Measurements from ENCODE around the gene EXOC3L1. TPM values are rescaled to one million over a fixed set of nuclear protein-coding genes. Genes with fewer than 3 reads are reported as not detected.

EXOC3L1 gene
- total and polyA plus RNA-seq, 2 of the 13 experiments (the other 11 are each of a cell fraction or from before 2014, with no cell fraction given) = 0.12 TPM; not detected in 1

DNA sequence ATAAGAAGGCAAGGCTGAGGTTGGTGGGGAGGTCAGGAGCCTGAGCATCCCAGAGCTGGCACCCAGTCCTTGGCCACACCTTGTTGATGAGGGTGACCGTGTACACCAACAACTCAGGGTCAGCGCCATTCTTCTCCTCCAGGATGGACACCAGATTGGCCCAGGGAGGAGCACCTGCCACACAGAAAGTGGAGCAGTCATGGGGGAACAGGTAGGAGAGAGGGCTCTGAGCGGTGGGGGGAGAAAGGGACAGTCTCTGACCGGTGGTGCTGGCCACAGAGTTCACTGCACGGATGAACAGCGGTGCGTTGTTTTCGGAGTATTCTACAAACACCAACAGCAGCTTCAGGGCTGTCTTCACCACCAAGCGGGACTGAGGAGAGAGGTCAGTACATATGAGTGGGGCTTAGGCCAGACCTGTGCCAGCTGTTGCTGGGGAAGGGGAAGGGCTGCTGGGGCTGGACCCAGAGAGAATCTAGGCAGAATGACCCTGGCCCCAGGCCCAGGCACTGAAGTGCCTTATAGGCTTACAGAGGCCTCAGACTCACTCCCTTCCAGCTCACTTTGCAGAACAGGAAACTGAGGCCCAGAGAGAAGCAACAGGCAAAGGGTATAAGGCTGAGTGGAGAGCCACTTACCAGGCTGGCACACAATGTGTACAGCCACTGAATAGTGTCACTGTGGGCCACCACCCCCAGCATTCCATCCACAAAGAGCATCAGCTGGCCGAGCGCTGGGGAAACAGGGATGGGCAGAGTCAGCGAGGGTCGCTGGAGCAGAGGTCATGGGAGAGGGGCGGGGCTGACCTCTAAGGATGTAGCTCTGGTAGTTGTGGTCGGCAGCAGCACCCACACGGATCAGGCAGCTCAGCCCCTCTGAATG is 47.7 kb upstream of the EXOC3L1 start:
- ChIA-PET POLR2A (interaction anchor here (0.6 to 1.4 kb wide), 3 partner anchors 10 to 30 kb away, joined by 3 to 4 read pairs (median 3); partner anchors contain the start of genes FHOD1 and TMEM208), CTCF (ENCODE audit: low intra/inter-chr PET ratio, low total read pairs) (no interaction called here)
- H2AFZ ChIP-seq (ENCODE audit: low read length) = no peak overlapping the region
- H3K36me3 ChIP-seq (replicated peaks in 1 of 2; ENCODE audit: control insufficient read depth in 1 of 2, insufficient read depth in 2 of 2, low read length in 2 of 2) = peaks cover 30 to 45% of the 10 kb centered on the region in 2 experiments
- WGBS (ENCODE audit: low lambda C conversion rate) = 89% methylated on average over 12 of the region's 16 CpGs
- no peaks in the 10 kb centered on the region for H3K79me2 ChIP-seq (ENCODE audit: insufficient read depth, low read length)
- DNase-seq (ENCODE audit: low spot score) (no peak), FAIRE-seq (no peak), ATAC-seq (no peak)
- H3K9ac ChIP-seq (ENCODE audit: insufficient read depth, low read depth, low read length) = no peak overlapping the region
- no peak overlapping the region for H3K27ac ChIP-seq (ENCODE audit: extremely low read length, insufficient read depth, low read length)
- H3K4me1 ChIP-seq (ENCODE audit: insufficient read depth, low read length) = peaks cover 21% of the 10 kb centered on the region
- no peaks in the 10 kb centered on the region for H3K9me3 ChIP-seq (ENCODE audit: low read length)
- no peak overlapping the region for H3K4me3 ChIP-seq (replicated peaks in 1 of 3; ENCODE audit: insufficient read depth in 1 of 3, low read depth in 2 of 3, low read length in 3 of 3)
- in situ Hi-C loops (cut with HindIII; ENCODE audit: extremely low pct_ligation_motif_present, low pct_unique_long_range_greater_than_20kb) (no loop called here), intact Hi-C loops (cut with micrococcal nuclease; ENCODE audit: unreplicated experiment) (no loop called here)
- H3K4me2 ChIP-seq (ENCODE audit: low read depth, low read length) = no peak overlapping the region
- H3K27me3 ChIP-seq (ENCODE audit: control insufficient read depth in 1 of 2, insufficient read depth in 2 of 2, low read length in 2 of 2) = no peaks in the 10 kb centered on the region
- no TSS peak for BruUV-seq (replicated peaks)
- 0 out of 2 replicates have a peak, but pooled peaks have one; percentile 27 for TF ChIP-seq NRL (CRISPR knock-in tag; IDR thresholded peaks at IDR 0.05; ENCODE audit: borderline replicate concordance)
- TF ChIP-seq GPN1 (CRISPR knock-in tag; IDR thresholded peaks at IDR 0.05; ENCODE audit: borderline replicate concordance) = no peak
- H4K20me1 ChIP-seq (ENCODE audit: insufficient read depth, low read length) = no peaks in the 10 kb centered on the region

- H3K4me1 ChIP-seq (ENCODE audit: insufficient read depth, low read length) = peaks cover 14% of the 10 kb centered on the region
- no peak overlapping the region for H3K4me2 ChIP-seq (ENCODE audit: low read depth, low read length)
- ChIA-PET POLR2A (interaction anchor here (0.8 to 2.2 kb wide), 4 partner anchors 10 to 66 kb away, joined by 3 to 17 read pairs (median 4); partner anchors contain the start of genes FHOD1, NOL3 and TMEM208), CTCF (ENCODE audit: low intra/inter-chr PET ratio, low total read pairs) (no interaction called here)
- H3K4me3 ChIP-seq (replicated peaks in 1 of 3; ENCODE audit: insufficient read depth in 1 of 3, low read depth in 2 of 3, low read length in 3 of 3) = no peak overlapping the region
- DNase-seq (ENCODE audit: low spot score) = peak; percentile 46
- H3K9ac ChIP-seq (ENCODE audit: insufficient read depth, low read depth, low read length) = no peak overlapping the region
- 93% methylated on average over 50 of the region's 50 CpGs for WGBS (ENCODE audit: low lambda C conversion rate)
- peak; percentile 68 for ATAC-seq
- in situ Hi-C loops (cut with HindIII; ENCODE audit: extremely low pct_ligation_motif_present, low pct_unique_long_range_greater_than_20kb) (no loop called here), intact Hi-C loops (cut with micrococcal nuclease; ENCODE audit: unreplicated experiment) (no loop called here)
- no peak overlapping the region for H2AFZ ChIP-seq (ENCODE audit: low read length)
- no peaks in the 10 kb centered on the region for H3K79me2 ChIP-seq (ENCODE audit: insufficient read depth, low read length)
- FAIRE-seq = no peak
- H4K20me1 ChIP-seq (ENCODE audit: insufficient read depth, low read length) = no peaks in the 10 kb centered on the region
- no peak overlapping the region for H3K27ac ChIP-seq (ENCODE audit: extremely low read length, insufficient read depth, low read length)
- no TSS peak for BruUV-seq (replicated peaks)
- H3K27me3 ChIP-seq (ENCODE audit: control insufficient read depth in 1 of 2, insufficient read depth in 2 of 2, low read length in 2 of 2) = no peaks in the 10 kb centered on the region
- TF ChIP-seq HNRNPLL (IDR thresholded peaks at IDR 0.05; ENCODE audit: low read depth, low read length, poor library complexity, severe bottlenecking) (peak; percentile 27), DNMT1 (CRISPR knock-in tag; IDR thresholded peaks at IDR 0.05) (0 out of 2 replicates have a peak, but pooled peaks have one; percentile 51), GABPB1 (CRISPR knock-in tag; IDR thresholded peaks at IDR 0.05) (peak; percentile 23; the same call in 1 of the 2 replicates), KDM2A (CRISPR knock-in tag; IDR thresholded peaks at IDR 0.05; ENCODE audit: borderline replicate concordance, low read depth) (no peak)
- H3K36me3 ChIP-seq (replicated peaks in 1 of 2; ENCODE audit: control insufficient read depth in 1 of 2, insufficient read depth in 2 of 2, low read length in 2 of 2) = peaks cover 32 to 48% of the 10 kb centered on the region in 2 experiments
- no peaks in the 10 kb centered on the region for H3K9me3 ChIP-seq (ENCODE audit: low read length)
Observed at GRCh38 chr16:67236563-67237395, 46.8 kb upstream of the EXOC3L1 start.

Data from HepG2 (cell line).